Smooth muscle cell (in vitro differentiated cells): Measurements from ENCODE around the gene ANKRD44. TPM values are rescaled to one million over a fixed set of nuclear protein-coding genes. Genes with fewer than 3 reads are reported as not detected.

Experiments
- DNase-seq: peaks from one replicate; lab custom pipeline; 2025; ENCODE audit not compliant: unreplicated experiment; lab: John Stamatoyannopoulos, UW
- H2AFZ ChIP-seq: fragments of 200-600 bp; sonication (generic); 2 replicates; pipeline ENCODE4 v1.6.0; 2016; ENCODE audit warnings: antibody characterized with exemption, low read depth, mild to moderate bottlenecking
- H3F3A ChIP-seq: fragments of 200-600 bp; sonication (generic); 2 replicates; pipeline ENCODE4 v1.6.0; 2017; ENCODE audit warnings: antibody characterized with exemption, low read depth
- H3K27ac ChIP-seq: fragments of 200-600 bp; sonication (generic); 2 replicates; pipeline ENCODE4 v1.5.1; 2016; ENCODE audit warnings: low read depth, mild to moderate bottlenecking
- H3K27me3 ChIP-seq: fragments of 200-600 bp; sonication (generic); 2 replicates; pipeline ENCODE4 v1.6.1; 2016; ENCODE audit warnings: low read depth, mild to moderate bottlenecking
- H3K36me3 ChIP-seq: fragments of 200-600 bp; sonication (generic); 2 replicates; pipeline ENCODE4 v1.5.1; 2016; ENCODE audit warnings: low read depth
- H3K4me1 ChIP-seq: fragments of 200-600 bp; sonication (generic); 2 replicates; pipeline ENCODE4 v1.5.1; 2016; ENCODE audit warnings: low read depth
- H3K4me2 ChIP-seq: fragments of 200-600 bp; sonication (generic); 2 replicates; pipeline ENCODE4 v1.6.0; 2016; ENCODE audit warnings: mild to moderate bottlenecking
- H3K4me3 ChIP-seq: fragments of 200-600 bp; sonication (generic); 2 replicates; pipeline ENCODE4 v1.5.1; 2016; ENCODE audit warnings: mild to moderate bottlenecking
- H3K79me2 ChIP-seq: fragments of 200-600 bp; sonication (generic); 2 replicates; pipeline ENCODE4 v1.6.0; 2016; ENCODE audit warnings: low read depth, mild to moderate bottlenecking
- H3K9ac ChIP-seq: fragments of 200-600 bp; sonication (generic); 2 replicates; pipeline ENCODE4 v1.6.0; 2016; ENCODE audit warnings: low read depth
- H3K9me3 ChIP-seq: fragments of 200-600 bp; sonication (generic); replicated peaks from 2 replicates; pipeline ENCODE4 v1.5.1; 2016; ENCODE audit warnings: low read depth
- H4K20me1 ChIP-seq: fragments of 200-600 bp; sonication (generic); 2 replicates; pipeline ENCODE4 v1.6.0; 2016; ENCODE audit warnings: low read depth
- CTCF ChIP-seq: fragments of 200-600 bp; sonication (generic); IDR thresholded peaks from 2 replicates; pipeline ENCODE4 v1.5.1; 2017; ENCODE audit warnings: borderline replicate concordance, mild to moderate bottlenecking, antibody characterized with exemption; ENCODE audit not compliant: insufficient read depth, poor library complexity, severe bottlenecking
- WGBS: methylation state at CpG from one replicate; pipeline ENCODE4 v1.1.7; 2016; ENCODE audit warnings: low lambda C conversion rate; 5-methylcytosine and 5-hydroxymethylcytosine counted together
- polyA plus RNA-seq: library from polyadenylated mRNA; unstranded; fragments of >200 nt; fragmentation: Nextera tagmentation; extraction: Ambion mirVana; gene quantifications from 2 replicates; pipeline ENCODE4 v1.2.1, GENCODE V29; 2016
- total RNA-seq: library from RNA; depleted of rRNA; stranded (reverse); fragments of >200 nt; gene quantifications from 2 replicates; pipeline ENCODE4 v1.2.3, GENCODE V29; 2014

The ANKRD44 gene
- total and polyA plus RNA-seq, 2 experiments from 2014 or later, result 3.6 to 5.5 TPM

GRCh38 chr2:197204519-197205250 lies 105.9 kb downstream of the ANKRD44 start:
- Histone ChIP-seq H3K27me3 (no peaks in the 10 kb centered on the region), H3K9ac (no peak overlapping the region), H3K4me1 (no peaks in the 10 kb centered on the region), H3K27ac (no peak overlapping the region), H3K79me2 (no peaks in the 10 kb centered on the region), H3K9me3 (no peaks in the 10 kb centered on the region), H3K4me3 (no peak overlapping the region), H2AFZ (no peak overlapping the region), H3K4me2 (no peak overlapping the region), H3K36me3 (no peaks in the 10 kb centered on the region), H4K20me1 (no peaks in the 10 kb centered on the region), H3F3A (no peaks in the 10 kb centered on the region)
- no peak for DNase-seq
- TF ChIP-seq CTCF, result no peak
- 88% methylated on average over 5 of the region's 5 CpGs for WGBS

GRCh38 chr2:197201874-197202273 lies 108.7 kb downstream of the ANKRD44 start:
- Histone ChIP-seq H3K36me3 (no peaks in the 10 kb centered on the region), H3F3A (no peaks in the 10 kb centered on the region), H2AFZ (no peak overlapping the region), H3K4me3 (no peak overlapping the region), H3K9me3 (no peaks in the 10 kb centered on the region), H3K9ac (no peak overlapping the region), H3K27ac (no peak overlapping the region), H3K79me2 (no peaks in the 10 kb centered on the region), H4K20me1 (no peaks in the 10 kb centered on the region), H3K4me2 (no peak overlapping the region), H3K4me1 (no peaks in the 10 kb centered on the region), H3K27me3 (no peaks in the 10 kb centered on the region)
- 94% methylated on average over 2 of the region's 2 CpGs for WGBS
- DNase-seq, result no peak
- TF ChIP-seq CTCF, result no peak

- Histone ChIP-seq H3K4me3 (no peak overlapping the region), H3K9me3 (no peaks in the 10 kb centered on the region), H2AFZ (no peak overlapping the region), H3K36me3 (no peaks in the 10 kb centered on the region), H3K79me2 (no peaks in the 10 kb centered on the region), H4K20me1 (no peaks in the 10 kb centered on the region), H3K27me3 (no peaks in the 10 kb centered on the region), H3K4me2 (no peak overlapping the region), H3F3A (no peaks in the 10 kb centered on the region), H3K9ac (no peak overlapping the region), H3K4me1 (no peaks in the 10 kb centered on the region), H3K27ac (no peak overlapping the region)
- no peak for TF ChIP-seq CTCF
- whole genome bisulfite sequencing, result 86% methylated on average over 1 of the region's 1 CpG
- DNase-seq, result no peak
Measured at GRCh38 chr2:197200762-197201058, 109.9 kb downstream of the ANKRD44 start.
